ENCODE data around the gene BABAM2. TPM values are rescaled to one million over a fixed set of nuclear protein-coding genes. Genes with fewer than 3 reads are reported as not detected.
A peak's percentile ranks its signal among the peaks of the same experiment; 100 is the strongest.

Gene BABAM2
- polyA plus RNA-seq, 3 donors, result 33.2 to 52.8 (median 49.3) TPM

DNA sequence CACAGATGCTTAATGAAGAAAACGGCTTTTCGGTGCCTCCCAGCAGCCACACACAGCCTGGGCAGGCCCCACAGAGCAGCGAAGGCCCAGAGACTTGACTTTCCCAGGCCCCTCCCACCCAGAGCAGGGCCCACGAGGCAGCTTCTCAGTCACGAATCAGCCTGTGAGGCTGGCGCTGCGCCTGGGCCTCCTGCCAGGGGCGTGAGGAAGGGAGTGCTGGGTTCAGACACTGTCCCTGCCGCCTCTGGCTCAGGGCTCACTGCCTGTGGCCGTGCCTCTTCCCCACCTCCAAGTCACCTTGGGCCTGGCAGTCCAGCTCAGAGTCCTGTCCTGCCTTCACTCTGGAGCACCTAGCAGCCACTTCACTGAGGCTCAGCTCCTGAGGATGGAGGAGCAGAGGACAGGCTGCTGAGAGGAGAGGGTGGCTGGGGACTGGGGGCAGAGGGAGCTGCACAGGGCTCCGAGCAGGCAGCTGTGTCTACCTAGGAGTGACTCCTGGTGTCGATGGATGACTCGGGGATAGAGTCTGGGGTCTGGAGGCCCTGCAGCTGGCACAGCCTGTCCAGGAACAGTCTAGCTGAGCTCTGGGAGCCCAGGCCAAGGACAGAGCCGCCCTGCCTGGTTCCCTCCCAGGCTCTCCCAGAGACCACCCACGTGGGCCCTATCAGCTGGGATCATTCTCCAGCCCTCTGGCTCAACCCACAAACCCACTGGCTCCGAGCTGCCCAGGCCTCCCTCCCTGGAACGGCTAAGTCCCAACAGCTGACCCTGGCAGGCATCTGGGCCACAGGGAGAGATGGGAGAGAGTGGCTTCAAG lies 465.8 kb downstream of the BABAM2 start:
- Histone ChIP-seq H3K27me3 (ENCODE audit: control insufficient read depth in 2 of 2, insufficient read depth in 2 of 2, low read length in 2 of 2) (no peaks in the 10 kb centered on the region), H3K79me2 (ENCODE audit: insufficient read depth, low read length) (no peaks in the 10 kb centered on the region), H4K20me1 (ENCODE audit: insufficient read depth, low read length) (no peaks in the 10 kb centered on the region), H3K36me3 (replicated peaks in 1 of 2; ENCODE audit: control insufficient read depth in 1 of 2, insufficient read depth in 2 of 2, low read length in 2 of 2) (no peaks in the 10 kb centered on the region), H3K4me3 (replicated peaks in 1 of 3; ENCODE audit: low read depth in 2 of 3, low read length in 3 of 3) (no peak overlapping the region), H3K9ac (ENCODE audit: insufficient read depth, low read length, poor library complexity, severe bottlenecking) (no peak overlapping the region), H2AFZ (ENCODE audit: insufficient read depth, low read depth, low read length, poor library complexity, severe bottlenecking) (peak overlapping the region; percentile 11), H3K27ac (ENCODE audit: low read depth in 1 of 2, low read length in 2 of 2) (no peak overlapping the region), H3K9me3 (replicated peaks in 1 of 2; ENCODE audit: control insufficient read depth in 1 of 2, insufficient read depth in 1 of 2, low read length in 2 of 2) (no peaks in the 10 kb centered on the region), H3K4me1 (ENCODE audit: control insufficient read depth in 1 of 2, insufficient read depth in 2 of 2, low read length in 2 of 2) (peaks cover 29 to 31% of the 10 kb centered on the region in 2 donors), H3K4me2 (replicated peaks; ENCODE audit: extremely low read depth, low read length, poor library complexity, severe bottlenecking) (no peak overlapping the region)
- Mint-ChIP-seq H3K36me3 (peaks cover 0 to 11% of the 10 kb centered on the region in 2 donors), H3K27me3 (ENCODE audit: low read depth in 3 of 3) (peaks cover 9 to 21% (median 12%) of the 10 kb centered on the region in 3 donors), H3K4me1 (peaks cover 40% of the 10 kb centered on the region), H3K9me3 (peaks cover 0 to 3% (median 0%) of the 10 kb centered on the region in 7 donors), H3K27ac (peak overlapping the region in 5 of 7 donors; percentile 8 to 57 (median 40)), H3K4me3 (peak overlapping the region in 1 of 2 donors; percentile 20)
- TF ChIP-seq, protein P1, sequence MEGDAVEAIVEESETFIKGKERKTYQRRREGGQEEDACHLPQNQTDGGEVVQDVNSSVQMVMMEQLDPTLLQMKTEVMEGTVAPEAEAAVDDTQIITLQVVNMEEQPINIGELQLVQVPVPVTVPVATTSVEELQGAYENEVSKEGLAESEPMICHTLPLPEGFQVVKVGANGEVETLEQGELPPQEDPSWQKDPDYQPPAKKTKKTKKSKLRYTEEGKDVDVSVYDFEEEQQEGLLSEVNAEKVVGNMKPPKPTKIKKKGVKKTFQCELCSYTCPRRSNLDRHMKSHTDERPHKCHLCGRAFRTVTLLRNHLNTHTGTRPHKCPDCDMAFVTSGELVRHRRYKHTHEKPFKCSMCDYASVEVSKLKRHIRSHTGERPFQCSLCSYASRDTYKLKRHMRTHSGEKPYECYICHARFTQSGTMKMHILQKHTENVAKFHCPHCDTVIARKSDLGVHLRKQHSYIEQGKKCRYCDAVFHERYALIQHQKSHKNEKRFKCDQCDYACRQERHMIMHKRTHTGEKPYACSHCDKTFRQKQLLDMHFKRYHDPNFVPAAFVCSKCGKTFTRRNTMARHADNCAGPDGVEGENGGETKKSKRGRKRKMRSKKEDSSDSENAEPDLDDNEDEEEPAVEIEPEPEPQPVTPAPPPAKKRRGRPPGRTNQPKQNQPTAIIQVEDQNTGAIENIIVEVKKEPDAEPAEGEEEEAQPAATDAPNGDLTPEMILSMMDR (IDR thresholded peaks at IDR 0.05), result no peak
- intact Hi-C loops (cut with micrococcal nuclease), result no loop called here
- 42% methylated on average over 12 of the region's 17 CpGs for WGBS (ENCODE audit: insufficient coverage)
- DNase-seq, result peak; percentile 73 to 82 (median 76)

DNA sequence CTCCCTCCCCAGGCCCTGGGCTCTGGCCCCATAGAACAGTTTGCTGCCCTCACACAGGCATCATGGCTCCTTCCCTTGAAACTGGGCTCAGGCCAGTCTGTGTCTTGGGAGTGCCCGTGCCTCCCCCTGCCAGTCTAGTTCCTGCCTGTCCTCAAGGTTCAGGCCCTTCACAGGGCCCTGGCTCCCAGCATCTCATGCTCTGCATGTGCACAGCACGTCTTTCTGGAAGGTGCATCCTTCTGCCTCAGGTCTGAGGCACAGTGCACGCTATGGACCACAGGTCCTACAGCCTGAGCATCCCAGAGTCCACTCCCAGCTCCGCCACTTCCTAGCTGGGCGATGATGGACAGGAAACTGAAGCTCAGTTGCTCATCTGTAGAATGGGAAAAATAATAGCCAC lies 466.5 kb downstream of the BABAM2 start:
- H3K4me1 ChIP-seq (ENCODE audit: control insufficient read depth in 1 of 2, insufficient read depth in 2 of 2, low read length in 2 of 2), result peaks cover 29 to 34% of the 10 kb centered on the region in 2 donors
- H3K4me1 Mint-ChIP-seq, result peaks cover 44% of the 10 kb centered on the region
- peaks cover 7 to 20% (median 16%) of the 10 kb centered on the region in 3 donors for H3K27me3 Mint-ChIP-seq (ENCODE audit: low read depth in 3 of 3)
- H3K9ac ChIP-seq (ENCODE audit: insufficient read depth, low read length, poor library complexity, severe bottlenecking), result no peak overlapping the region
- H3K36me3 ChIP-seq (replicated peaks in 1 of 2; ENCODE audit: control insufficient read depth in 1 of 2, insufficient read depth in 2 of 2, low read length in 2 of 2), result no peaks in the 10 kb centered on the region
- peak overlapping the region in 2 of 7 donors; percentile 36 to 48 for H3K27ac Mint-ChIP-seq
- no peak overlapping the region for H3K4me2 ChIP-seq (replicated peaks; ENCODE audit: extremely low read depth, low read length, poor library complexity, severe bottlenecking)
- no peak overlapping the region for H2AFZ ChIP-seq (ENCODE audit: insufficient read depth, low read depth, low read length, poor library complexity, severe bottlenecking)
- H3K27ac ChIP-seq (ENCODE audit: low read depth in 1 of 2, low read length in 2 of 2), result no peak overlapping the region
- peaks cover 0 to 3% (median 0%) of the 10 kb centered on the region in 7 donors for H3K9me3 Mint-ChIP-seq
- no peaks in the 10 kb centered on the region for H3K79me2 ChIP-seq (ENCODE audit: insufficient read depth, low read length)
- H3K36me3 Mint-ChIP-seq, result peaks cover 0 to 15% of the 10 kb centered on the region in 2 donors
- H3K27me3 ChIP-seq (ENCODE audit: control insufficient read depth in 2 of 2, insufficient read depth in 2 of 2, low read length in 2 of 2), result no peaks in the 10 kb centered on the region
- TF ChIP-seq, protein P1 (IDR thresholded peaks at IDR 0.05), result no peak
- H3K4me3 Mint-ChIP-seq, result no peak overlapping the region
- H3K9me3 ChIP-seq (replicated peaks in 1 of 2; ENCODE audit: control insufficient read depth in 1 of 2, insufficient read depth in 1 of 2, low read length in 2 of 2), result no peaks in the 10 kb centered on the region
- intact Hi-C loops (cut with micrococcal nuclease), result no loop called here
- WGBS (ENCODE audit: insufficient coverage), result 94% methylated on average over 2 of the region's 5 CpGs
- H4K20me1 ChIP-seq (ENCODE audit: insufficient read depth, low read length), result no peaks in the 10 kb centered on the region
- DNase-seq, result no peak
- no peak overlapping the region for H3K4me3 ChIP-seq (replicated peaks in 1 of 3; ENCODE audit: low read depth in 2 of 3, low read length in 3 of 3)
